GM12878 (cell line): ENCODE results near the gene VAV2. TPM values are rescaled to one million over a fixed set of nuclear protein-coding genes. Genes with fewer than 3 reads are reported as not detected.

Source experiments
- ATAC-seq: fragments of 200-7000 bp; cut with Tn5 transposase; 3 replicates; pipeline ENCODE4 v1.9.1; 2020; ENCODE audit warnings: mild to moderate bottlenecking, moderate library complexity
- BruUV-seq: library from RNA; stranded (reverse); fragments of 400-500 nt; replicated peaks from 2 replicates; lab custom pipeline; 2021; lab: Mats Ljungman, UMichigan
- CTCF ChIA-PET: fragments of 300-600 bp; sonication (Branson Sonifier 250); formaldehyde crosslinking; extraction: SDS; loops from one replicate; lab custom pipeline; 2021; ENCODE audit warnings: inconsistent platforms; lab: Yijun Ruan, JAX
- POLR2A ChIA-PET: fragments of 350-600 bp; formaldehyde crosslinking; extraction: SDS; loops from one replicate; lab custom pipeline; 2021; ENCODE audit warnings: inconsistent platforms; lab: Charles Lee
- RAD21 ChIA-PET: fragments of 300-600 bp; sonication (Branson Sonifier 250); formaldehyde crosslinking; loops from one replicate; lab custom pipeline; 2023; ENCODE audit warnings: antibody characterized with exemption; ENCODE audit not compliant: unreplicated experiment; lab: Charles Lee
- SMC1A ChIA-PET: fragments of 300-600 bp; sonication (Branson Sonifier 250); formaldehyde crosslinking; loops from one replicate; lab custom pipeline; 2023; ENCODE audit not compliant: unreplicated experiment, uncharacterized antibody; lab: Charles Lee
- DNase-seq: peaks from one replicate; pipeline ENCODE4 v3.0.0-alpha.2; 2011; ENCODE audit warnings: low read depth, low spot score
- FAIRE-seq: peaks from 3 replicates; lab custom pipeline; 2011; peaks lifted over from hg19 to GRCh38; lab: Jason Lieb, UNC
- H2AFZ ChIP-seq: 2 replicates; pipeline ENCODE4 v1.6.0; 2011; ENCODE audit warnings: low read depth, low read length, control low read depth; ENCODE audit not compliant: control insufficient read depth
- H3K27ac ChIP-seq: 2 replicates; pipeline ENCODE4 v1.5.1; 2011; ENCODE audit warnings: control low read depth; ENCODE audit not compliant: control insufficient read depth, insufficient read depth
- H3K27me3 ChIP-seq, 2 experiments: replicated peaks in 1 of 2; 2 replicates each; pipeline versions ENCODE4 v1.6.0 to v1.6.1; 2011; ENCODE audit warnings: low read length in 1 of 2; ENCODE audit not compliant: control insufficient read depth in 2 of 2, insufficient read depth in 2 of 2
- H3K36me3 ChIP-seq, 2 experiments: 2 replicates each; pipeline ENCODE4 v1.5.1; 2011; ENCODE audit warnings: low read length in 1 of 2; ENCODE audit not compliant: control insufficient read depth in 2 of 2, insufficient read depth in 2 of 2
- H3K4me1 ChIP-seq: 2 replicates; pipeline ENCODE4 v1.6.1; 2011; ENCODE audit warnings: mild to moderate bottlenecking, low read length, moderate library complexity, mixed read lengths; ENCODE audit not compliant: control insufficient read depth, insufficient read depth
- H3K4me2 ChIP-seq: 2 replicates; pipeline ENCODE4 v1.6.0; 2011; ENCODE audit warnings: control low read depth; ENCODE audit not compliant: control insufficient read depth, insufficient read depth
- H3K4me3 ChIP-seq: fragments of 200-600 bp; sonication (generic); 2 replicates; pipeline ENCODE4 v1.5.1; 2016
- H3K79me2 ChIP-seq: 2 replicates; pipeline ENCODE4 v1.6.0; 2011; ENCODE audit warnings: low read length; ENCODE audit not compliant: control insufficient read depth, insufficient read depth
- H3K9ac ChIP-seq: 2 replicates; pipeline ENCODE4 v1.8.0; 2011; ENCODE audit warnings: low read length, control low read depth, mixed read lengths; ENCODE audit not compliant: control insufficient read depth, insufficient read depth
- H3K9me3 ChIP-seq: replicated peaks from 3 replicates; pipeline ENCODE4 v1.5.1; 2011; ENCODE audit warnings: mild to moderate bottlenecking, low read length; ENCODE audit not compliant: control insufficient read depth, insufficient read depth
- H4K20me1 ChIP-seq: 2 replicates; pipeline ENCODE4 v1.6.0; 2011; ENCODE audit not compliant: control insufficient read depth, insufficient read depth
- CHD4 ChIP-seq: fragments of 200-600 bp; sonication (generic); IDR thresholded peaks from 2 replicates; pipeline ENCODE4 v1.6.1; 2016; ENCODE audit warnings: mild to moderate bottlenecking
- CUX1 ChIP-seq: IDR thresholded peaks from 2 replicates; pipeline ENCODE4 v1.6.1; 2012; ENCODE audit warnings: improper control_type of control experiment, low read depth, low read length; ENCODE audit not compliant: insufficient replicate concordance
- KDM1A ChIP-seq: fragments of 200-600 bp; sonication (generic); IDR thresholded peaks from 2 replicates; pipeline ENCODE4 v1.6.1; 2016; ENCODE audit warnings: borderline replicate concordance
- MYC ChIP-seq: IDR thresholded peaks from 2 replicates; pipeline ENCODE4 v1.6.1; 2011; ENCODE audit warnings: mild to moderate bottlenecking, low read length, moderate library complexity, inconsistent platforms; ENCODE audit not compliant: insufficient read depth, insufficient replicate concordance, insufficient read length, severe bottlenecking
- NFIC ChIP-seq: IDR thresholded peaks from 2 replicates; pipeline ENCODE4 v1.6.1; 2012; ENCODE audit warnings: low read depth, mild to moderate bottlenecking, inconsistent platforms, low read length, moderate library complexity
- NR2C2 ChIP-seq: IDR thresholded peaks from 2 replicates; pipeline ENCODE4 v1.6.1; 2011; ENCODE audit warnings: borderline replicate concordance, low read depth; ENCODE audit not compliant: control insufficient read depth, insufficient read length
- POLR2AphosphoS5 ChIP-seq: IDR thresholded peaks from 2 replicates; pipeline ENCODE4 v1.6.1; 2011; ENCODE audit warnings: mild to moderate bottlenecking, low read length, inconsistent platforms
- POU2F2 ChIP-seq: IDR thresholded peaks from 3 replicates; pipeline ENCODE4 v1.6.1; 2011; ENCODE audit warnings: low read depth, mild to moderate bottlenecking, low read length, borderline replicate concordance
- RELA ChIP-seq: fragments of 450-650 bp; IDR thresholded peaks from 2 replicates; pipeline ENCODE4 v1.8.0; 2014; ENCODE audit warnings: borderline replicate concordance; ENCODE audit not compliant: partially characterized antibody
- SIN3A ChIP-seq: IDR thresholded peaks from 2 replicates; pipeline ENCODE4 v1.6.1; 2012; ENCODE audit warnings: low read depth, low read length, improper control_type of control experiment
- SP1 ChIP-seq: IDR thresholded peaks from one replicate; pipeline ENCODE4 v1.6.1; 2011; ENCODE audit warnings: low read depth, low read length
- SRF ChIP-seq, 2 experiments: IDR thresholded peaks; 2 replicates each; pipeline ENCODE4 v1.6.1; 2011; ENCODE audit warnings: low read depth in 2 of 2, low read length in 2 of 2, mild to moderate bottlenecking in 1 of 2, moderate library complexity in 1 of 2
- STAT1 ChIP-seq: fragments of 450-650 bp; conservative IDR thresholded peaks from 2 replicates; pipeline ENCODE4 v1.6.1; 2014; ENCODE audit warnings: antibody characterized with exemption, mild to moderate bottlenecking
- WGBS: methylation state at CpG from one replicate; pipeline ENCODE4 v1.1.6; 2016; ENCODE audit warnings: low lambda C conversion rate; ENCODE audit not compliant: insufficient replicate concordance, insufficient coverage; ENCODE audit errors: missing lambda C conversion rate; 5-methylcytosine and 5-hydroxymethylcytosine counted together
- in situ Hi-C: fragments of 300-500 bp; cut with MboI; formaldehyde crosslinking; loops from 9 replicates; pipeline ENCODE4 v1.14.3; 2018; ENCODE audit warnings: mixed read lengths
- intact Hi-C: fragments of 100-400 bp; cut with micrococcal nuclease; formaldehyde crosslinking; loops from one replicate; pipeline ENCODE4 v1.14.2; 2022; ENCODE audit not compliant: unreplicated experiment
- polyA plus RNA-seq, 11 experiments: library from polyadenylated mRNA; depleted of rRNA in 4 of 11; unstranded in 6 of 11; stranded (reverse) in 5 of 11; fragments of >200 nt; fragmentation: Nextera tagmentation in 4 of 11; fragmentation: Illumina TruSeq in 1 of 11; extraction: Ambion mirVana in 4 of 11; extraction: Trizol in 1 of 11; gene quantifications; 1 replicate in 1 of 11; 2 replicates in 10 of 11; pipeline versions ENCODE4 v1.2.1 to v1.2.3, GENCODE V29; 2011 to 2016; ENCODE audit warnings: inconsistent platforms in 2 of 11, missing spikeins in 2 of 11, low read depth in 1 of 11
- total RNA-seq, 4 experiments: library from RNA; depleted of rRNA in 3 of 4; stranded (reverse); fragments of >200 nt in 3 of 4; fragmentation: Illumina TruSeq in 1 of 4; extraction: Trizol in 1 of 4; gene quantifications; 2 replicates each; pipeline versions ENCODE4 v1.2.1 to v1.2.3, GENCODE V29; 2013 to 2021
- TF ChIP-seq, protein P1 (sequence below): fragments of 150-350 bp; IDR thresholded peaks from 2 replicates; pipeline ENCODE4 v1.6.1; 2016; ENCODE audit warnings: low read depth, low read length

The VAV2 gene
- total and polyA plus RNA-seq, 10 of the 15 experiments (the other 5 are each of a cell fraction or from before 2014, with no cell fraction given), result 0.13 to 43.9 (median 16.9) TPM

DNA sequence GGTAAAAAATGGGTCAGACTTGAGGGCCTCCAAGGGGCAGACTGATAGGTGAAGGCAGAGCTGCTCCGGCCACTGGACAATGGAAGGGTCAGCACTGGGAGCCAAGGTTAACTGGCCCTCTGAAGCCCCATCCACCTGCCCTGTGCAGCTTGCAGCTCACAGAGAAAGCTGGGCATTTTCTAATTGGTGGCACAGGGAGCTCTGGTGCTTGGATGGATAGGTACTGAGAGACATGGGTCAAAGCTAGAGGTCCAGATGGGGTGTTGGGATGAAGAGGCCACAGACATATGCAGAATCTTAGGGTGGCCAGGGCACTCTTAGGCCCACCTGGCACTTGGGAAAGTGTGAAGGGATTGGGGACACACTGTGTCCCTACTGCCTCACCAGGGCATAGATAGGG is 224.5 kb downstream of the VAV2 start (continued):
- TF ChIP-seq POU2F2, result no peak

DNA sequence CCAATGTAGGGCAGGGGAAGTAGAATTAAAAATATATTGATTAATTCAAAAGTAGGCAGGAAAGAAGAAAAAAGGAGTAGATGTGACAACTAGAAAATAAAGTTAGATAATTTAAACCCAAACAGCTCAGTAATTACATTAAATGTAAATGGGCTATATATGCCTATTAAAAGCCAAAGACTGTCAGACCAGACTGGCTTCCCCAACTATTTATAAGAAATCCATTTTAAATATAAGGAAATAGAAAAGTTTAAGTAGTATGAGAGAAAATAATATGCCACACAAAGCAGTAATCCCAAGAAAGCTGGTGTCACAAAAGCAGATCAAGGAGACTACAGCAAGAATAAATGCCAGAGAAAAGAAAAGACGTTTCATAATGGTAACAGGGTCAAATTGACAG is 225.1 kb downstream of the VAV2 start:
- WGBS, result 0% methylated on average over 1 of the region's 1 CpG
- Histone ChIP-seq H4K20me1 (no peaks in the 10 kb centered on the region), H3K36me3 (peaks cover 16 to 31% of the 10 kb centered on the region in 2 experiments), H2AFZ (no peak overlapping the region), H3K4me3 (no peak overlapping the region), H3K9me3 (peaks cover 14% of the 10 kb centered on the region; the same call in 2 of the 3 replicates), H3K27ac (no peak overlapping the region), H3K79me2 (no peaks in the 10 kb centered on the region), H3K27me3 (no peaks in the 10 kb centered on the region), H3K4me2 (no peak overlapping the region), H3K9ac (no peak overlapping the region), H3K4me1 (no peaks in the 10 kb centered on the region)
- intact Hi-C loops, result no loop called here
- in situ Hi-C loops, result no loop called here
- DNase-seq, result no peak
- ChIA-PET POLR2A (no interaction called here), CTCF (interaction anchor here (1.0 kb wide), 1 partner anchor 15 kb away, joined by 3 read pairs; no protein-coding TSS in a partner anchor), SMC1A (no interaction called here), RAD21 (no interaction called here)
- no peak for ATAC-seq
- FAIRE-seq, result no peak
- no TSS peak for BruUV-seq
- no peak for TF ChIP-seq SIN3A
- TF ChIP-seq, protein P1, sequence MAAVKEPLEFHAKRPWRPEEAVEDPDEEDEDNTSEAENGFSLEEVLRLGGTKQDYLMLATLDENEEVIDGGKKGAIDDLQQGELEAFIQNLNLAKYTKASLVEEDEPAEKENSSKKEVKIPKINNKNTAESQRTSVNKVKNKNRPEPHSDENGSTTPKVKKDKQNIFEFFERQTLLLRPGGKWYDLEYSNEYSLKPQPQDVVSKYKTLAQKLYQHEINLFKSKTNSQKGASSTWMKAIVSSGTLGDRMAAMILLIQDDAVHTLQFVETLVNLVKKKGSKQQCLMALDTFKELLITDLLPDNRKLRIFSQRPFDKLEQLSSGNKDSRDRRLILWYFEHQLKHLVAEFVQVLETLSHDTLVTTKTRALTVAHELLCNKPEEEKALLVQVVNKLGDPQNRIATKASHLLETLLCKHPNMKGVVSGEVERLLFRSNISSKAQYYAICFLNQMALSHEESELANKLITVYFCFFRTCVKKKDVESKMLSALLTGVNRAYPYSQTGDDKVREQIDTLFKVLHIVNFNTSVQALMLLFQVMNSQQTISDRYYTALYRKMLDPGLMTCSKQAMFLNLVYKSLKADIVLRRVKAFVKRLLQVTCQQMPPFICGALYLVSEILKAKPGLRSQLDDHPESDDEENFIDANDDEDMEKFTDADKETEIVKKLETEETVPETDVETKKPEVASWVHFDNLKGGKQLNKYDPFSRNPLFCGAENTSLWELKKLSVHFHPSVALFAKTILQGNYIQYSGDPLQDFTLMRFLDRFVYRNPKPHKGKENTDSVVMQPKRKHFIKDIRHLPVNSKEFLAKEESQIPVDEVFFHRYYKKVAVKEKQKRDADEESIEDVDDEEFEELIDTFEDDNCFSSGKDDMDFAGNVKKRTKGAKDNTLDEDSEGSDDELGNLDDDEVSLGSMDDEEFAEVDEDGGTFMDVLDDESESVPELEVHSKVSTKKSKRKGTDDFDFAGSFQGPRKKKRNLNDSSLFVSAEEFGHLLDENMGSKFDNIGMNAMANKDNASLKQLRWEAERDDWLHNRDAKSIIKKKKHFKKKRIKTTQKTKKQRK, result no peak
- no peak for TF ChIP-seq SP1
- no peak for TF ChIP-seq STAT1
- TF ChIP-seq CUX1, result no peak
- TF ChIP-seq SRF (IDR thresholded peaks at IDR 0.05; ENCODE audit: low read depth in 2 of 2, low read length in 2 of 2), result no peak
- no peak for TF ChIP-seq POLR2AphosphoS5
- no peak for TF ChIP-seq NR2C2
- no peak for TF ChIP-seq MYC
- TF ChIP-seq RELA, result no peak
- no peak for TF ChIP-seq CHD4
- no peak for TF ChIP-seq NFIC
- TF ChIP-seq KDM1A, result no peak
